GM19324 (cell line): ENCODE measurements around the gene KRT83.

Source experiments
- ATAC-seq: cut with Tn5 transposase; IDR thresholded peaks from one replicate; pipeline ENCODE4 v1.9.1; 2021; ENCODE audit warnings: mild to moderate bottlenecking, moderate library complexity; ENCODE audit not compliant: unreplicated experiment, low FRiP score

Gene KRT83

GRCh38 chr12:52320784-52321400 is at the start of gene KRT83:
KRT83 (minus strand) TSS chr12:52321398; CDS start chr12:52321335, 63 bp downstream.
- no peak for ATAC-seq

- ATAC-seq, result no peak
Observed at GRCh38 chr12:52369809-52370208, 48.6 kb upstream of the KRT83 start.

- ATAC-seq, result no peak
Observed at GRCh38 chr12:52369211-52369610, 48.0 kb upstream of the KRT83 start.

- no peak for ATAC-seq
Observed at GRCh38 chr12:52368508-52368907, 47.3 kb upstream of the KRT83 start.

- no peak for ATAC-seq
Observed at GRCh38 chr12:52367876-52368275, 46.7 kb upstream of the KRT83 start.

- no peak for ATAC-seq
Observed at GRCh38 chr12:52366738-52367485, 45.7 kb upstream of the KRT83 start, which contains the start of gene KRT85. KRT85 (minus strand) TSS chr12:52367481; CDS start chr12:52367405, 76 bp downstream.

GRCh38 chr12:52364901-52365489 is 43.8 kb upstream of the KRT83 start:
- ATAC-seq, result no peak

- no peak for ATAC-seq
Observed at GRCh38 chr12:52364061-52364460, 42.9 kb upstream of the KRT83 start.

GRCh38 chr12:52363111-52363679 is 42.0 kb upstream of the KRT83 start:
- no peak for ATAC-seq

- no peak for ATAC-seq
Observed at GRCh38 chr12:52362118-52362726, 41.0 kb upstream of the KRT83 start.

GRCh38 chr12:52361553-52361952 is 40.4 kb upstream of the KRT83 start:
- ATAC-seq, result no peak

- ATAC-seq, result no peak
Observed at GRCh38 chr12:52360663-52361271, 39.6 kb upstream of the KRT83 start.

GRCh38 chr12:52360106-52360662 is 39.0 kb upstream of the KRT83 start:
- no peak for ATAC-seq

- no peak for ATAC-seq
Observed at GRCh38 chr12:52359621-52360061, 38.4 kb upstream of the KRT83 start.

GRCh38 chr12:52358575-52359350 is 37.6 kb upstream of the KRT83 start:
- peak; percentile 86 for ATAC-seq

GRCh38 chr12:52356762-52357580 is 35.8 kb upstream of the KRT83 start:
- no peak for ATAC-seq

- no peak for ATAC-seq
Observed at GRCh38 chr12:52356031-52356761, 35.0 kb upstream of the KRT83 start.

- no peak for ATAC-seq
Observed at GRCh38 chr12:52355176-52355575, 34.0 kb upstream of the KRT83 start.
